ENCODE results near the gene KLC3.

DNA sequence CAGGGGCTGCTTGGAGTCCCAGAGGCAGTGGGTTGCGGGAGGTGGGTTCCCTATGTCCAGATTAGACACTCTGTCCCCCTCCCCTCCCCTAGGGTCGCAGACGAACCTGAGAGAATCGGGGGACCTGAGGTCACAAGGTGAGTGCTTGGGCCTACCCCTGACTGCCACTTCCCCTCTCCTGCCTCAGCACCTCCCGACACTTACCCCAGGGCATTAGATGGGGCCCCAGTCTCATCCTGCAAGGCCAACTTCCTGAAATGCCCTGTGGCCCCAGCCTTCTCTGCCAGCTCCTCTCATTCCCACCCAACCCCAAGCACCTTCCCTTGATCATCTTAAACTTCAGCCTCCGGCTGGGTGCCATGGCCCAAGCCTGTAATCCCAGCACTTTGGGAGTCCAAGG, 40.8 kb upstream of the KLC3 start:
- no peak for TF ChIP-seq EZH2phosphoT487 (IDR thresholded peaks at IDR 0.05; ENCODE audit: insufficient read depth, low read depth)
- no peak for TF ChIP-seq EZH2 (IDR thresholded peaks at IDR 0.05; ENCODE audit: insufficient read depth, poor library complexity, severe bottlenecking)

Measured in GM23248 (cell line).